ENCODE data around the gene SYT8.
A peak's percentile ranks its signal among the peaks of the same experiment; 100 is the strongest.

The SYT8 gene

DNA sequence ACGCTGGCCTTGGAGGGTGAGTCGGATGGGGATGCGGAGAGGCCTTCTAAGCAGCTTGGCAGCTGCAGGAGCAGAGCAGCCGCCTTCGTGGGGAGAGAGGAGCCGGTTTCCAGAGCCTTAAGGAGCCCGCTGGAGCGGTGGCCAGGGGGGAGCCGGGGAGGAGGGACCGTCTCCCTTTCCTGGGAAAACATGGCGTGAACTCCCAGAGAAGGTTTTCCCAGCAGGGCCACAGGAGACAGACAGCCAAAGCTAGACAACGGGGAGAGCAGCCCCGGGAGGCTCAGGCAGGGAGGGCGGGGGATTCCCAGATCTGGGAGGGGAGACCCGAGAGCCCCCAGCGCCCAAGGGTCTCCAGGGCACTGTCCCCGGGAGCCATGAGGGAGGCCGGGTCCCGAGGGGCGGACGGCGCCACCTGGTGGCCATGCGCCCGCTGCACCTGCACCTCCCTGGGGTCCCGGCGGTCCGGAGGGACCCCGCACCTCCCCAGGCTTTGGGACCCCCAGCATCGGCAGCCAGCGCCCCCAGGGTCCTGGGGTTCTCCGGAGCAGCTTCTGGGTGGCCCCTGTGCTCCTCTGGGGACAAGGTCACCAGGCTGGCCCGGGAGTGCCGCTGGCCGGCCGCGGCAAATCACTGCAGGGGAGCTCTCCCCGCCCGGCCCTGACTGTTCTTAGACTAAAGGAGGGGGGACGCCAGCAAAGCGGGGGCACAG lies 2.4 kb upstream of the SYT8 start:
- Mint-ChIP-seq H3K27me3 (ENCODE audit: low read depth) (peaks cover 6% of the 10 kb centered on the region), H3K36me3 (ENCODE audit: low read depth) (no peaks in the 10 kb centered on the region), H3K9me3 (no peaks in the 10 kb centered on the region), H3K27ac (peak overlapping the region in 2 of 3 experiments; percentile 68 to 86), H3K4me3 (peak overlapping the region in 2 of 3 experiments; percentile 23 to 49), H3K4me1 (peaks cover 38% of the 10 kb centered on the region)
- TF ChIP-seq, protein P1, sequence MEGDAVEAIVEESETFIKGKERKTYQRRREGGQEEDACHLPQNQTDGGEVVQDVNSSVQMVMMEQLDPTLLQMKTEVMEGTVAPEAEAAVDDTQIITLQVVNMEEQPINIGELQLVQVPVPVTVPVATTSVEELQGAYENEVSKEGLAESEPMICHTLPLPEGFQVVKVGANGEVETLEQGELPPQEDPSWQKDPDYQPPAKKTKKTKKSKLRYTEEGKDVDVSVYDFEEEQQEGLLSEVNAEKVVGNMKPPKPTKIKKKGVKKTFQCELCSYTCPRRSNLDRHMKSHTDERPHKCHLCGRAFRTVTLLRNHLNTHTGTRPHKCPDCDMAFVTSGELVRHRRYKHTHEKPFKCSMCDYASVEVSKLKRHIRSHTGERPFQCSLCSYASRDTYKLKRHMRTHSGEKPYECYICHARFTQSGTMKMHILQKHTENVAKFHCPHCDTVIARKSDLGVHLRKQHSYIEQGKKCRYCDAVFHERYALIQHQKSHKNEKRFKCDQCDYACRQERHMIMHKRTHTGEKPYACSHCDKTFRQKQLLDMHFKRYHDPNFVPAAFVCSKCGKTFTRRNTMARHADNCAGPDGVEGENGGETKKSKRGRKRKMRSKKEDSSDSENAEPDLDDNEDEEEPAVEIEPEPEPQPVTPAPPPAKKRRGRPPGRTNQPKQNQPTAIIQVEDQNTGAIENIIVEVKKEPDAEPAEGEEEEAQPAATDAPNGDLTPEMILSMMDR (IDR thresholded peaks at IDR 0.05; ENCODE audit: unreplicated experiment in 3 of 3): peak; percentile 97 to 100 (median 98)

DNA sequence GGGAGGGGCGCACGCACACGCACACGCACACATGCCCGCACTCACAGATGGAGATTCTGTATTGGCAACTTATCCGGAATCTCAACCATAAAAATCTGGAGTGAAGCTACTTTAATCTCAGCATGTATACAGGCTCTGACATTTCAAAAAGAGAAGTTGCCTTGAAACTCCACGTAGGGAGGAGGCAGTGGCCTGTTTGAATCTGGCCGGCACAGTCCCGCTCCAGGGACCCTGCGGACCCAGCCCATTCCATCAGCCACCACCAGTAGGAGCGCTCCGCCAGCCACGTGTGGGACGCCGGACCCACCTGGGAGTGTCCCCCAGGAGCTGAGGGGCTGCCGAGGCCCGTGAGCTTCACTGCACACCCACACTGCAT lies 1.9 kb upstream of the SYT8 start:
- Mint-ChIP-seq H3K36me3 (ENCODE audit: low read depth) (no peaks in the 10 kb centered on the region), H3K27me3 (ENCODE audit: low read depth) (peaks cover 4% of the 10 kb centered on the region), H3K4me3 (peak overlapping the region in 1 of 3 experiments; percentile 49), H3K4me1 (peaks cover 33% of the 10 kb centered on the region), H3K9me3 (no peaks in the 10 kb centered on the region), H3K27ac (peak overlapping the region in 2 of 3 experiments; percentile 68 to 86)
- TF ChIP-seq, protein P1 (IDR thresholded peaks at IDR 0.05; ENCODE audit: unreplicated experiment in 3 of 3): no peak

DNA sequence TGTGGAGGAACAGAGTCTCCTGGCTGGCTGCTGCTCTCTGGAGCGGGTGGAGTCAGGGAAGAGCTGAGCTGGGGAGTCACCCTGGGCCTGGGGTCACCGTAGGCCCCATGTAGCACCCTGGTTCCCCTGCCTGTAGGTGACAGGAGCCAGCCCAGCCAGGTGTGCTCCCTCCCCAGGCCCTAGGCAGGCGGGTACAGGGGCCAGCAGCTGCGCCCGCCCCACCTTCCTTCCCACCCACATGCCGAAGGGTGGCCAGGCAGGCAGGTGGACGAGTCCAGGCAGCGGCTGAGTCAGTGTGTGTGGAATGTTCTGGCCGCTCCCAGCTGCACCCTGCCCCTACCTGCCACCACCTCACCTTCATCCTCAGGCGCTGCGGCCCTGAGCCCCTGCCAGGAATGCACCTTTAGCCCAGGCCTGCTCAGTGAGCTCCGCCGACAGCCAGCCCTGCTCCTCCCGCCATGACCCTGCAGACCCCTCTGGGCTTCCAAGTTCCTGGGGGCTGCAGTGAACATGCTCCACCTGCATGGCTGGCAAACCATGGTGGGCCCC lies 654 bp upstream of the SYT8 start:
- Mint-ChIP-seq H3K27ac (peak overlapping the region in 2 of 3 experiments; percentile 28 to 86), H3K36me3 (ENCODE audit: low read depth) (no peaks in the 10 kb centered on the region), H3K4me3 (no peak overlapping the region), H3K27me3 (ENCODE audit: low read depth) (peaks cover 4% of the 10 kb centered on the region), H3K9me3 (no peaks in the 10 kb centered on the region), H3K4me1 (peaks cover 26% of the 10 kb centered on the region)
- TF ChIP-seq, protein P1 (IDR thresholded peaks at IDR 0.05; ENCODE audit: unreplicated experiment in 3 of 3): no peak

DNA sequence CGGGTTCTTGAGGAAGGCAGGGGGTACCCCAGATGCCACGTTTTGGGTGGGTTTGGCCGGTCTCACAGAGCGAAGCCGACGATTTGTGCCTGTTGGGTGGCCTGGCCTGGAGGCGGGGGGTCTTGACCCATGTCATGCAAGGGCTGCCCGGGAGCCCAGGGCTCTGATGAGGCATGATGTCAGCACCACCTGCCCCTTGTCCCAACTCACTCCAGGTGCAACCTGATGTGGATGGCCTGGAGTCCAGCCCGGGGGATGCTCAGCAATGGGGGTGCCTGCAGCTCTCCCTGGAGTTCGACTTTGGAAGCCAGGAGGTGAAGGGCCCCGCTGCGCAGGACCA lies 851 bp downstream of the SYT8 start:
- Mint-ChIP-seq H3K9me3 (no peaks in the 10 kb centered on the region), H3K4me3 (no peak overlapping the region), H3K27ac (no peak overlapping the region), H3K27me3 (ENCODE audit: low read depth) (peaks cover 4% of the 10 kb centered on the region), H3K36me3 (ENCODE audit: low read depth) (no peaks in the 10 kb centered on the region), H3K4me1 (peaks cover 21% of the 10 kb centered on the region)
- TF ChIP-seq, protein P1 (IDR thresholded peaks at IDR 0.05; ENCODE audit: unreplicated experiment in 3 of 3): no peak

DNA sequence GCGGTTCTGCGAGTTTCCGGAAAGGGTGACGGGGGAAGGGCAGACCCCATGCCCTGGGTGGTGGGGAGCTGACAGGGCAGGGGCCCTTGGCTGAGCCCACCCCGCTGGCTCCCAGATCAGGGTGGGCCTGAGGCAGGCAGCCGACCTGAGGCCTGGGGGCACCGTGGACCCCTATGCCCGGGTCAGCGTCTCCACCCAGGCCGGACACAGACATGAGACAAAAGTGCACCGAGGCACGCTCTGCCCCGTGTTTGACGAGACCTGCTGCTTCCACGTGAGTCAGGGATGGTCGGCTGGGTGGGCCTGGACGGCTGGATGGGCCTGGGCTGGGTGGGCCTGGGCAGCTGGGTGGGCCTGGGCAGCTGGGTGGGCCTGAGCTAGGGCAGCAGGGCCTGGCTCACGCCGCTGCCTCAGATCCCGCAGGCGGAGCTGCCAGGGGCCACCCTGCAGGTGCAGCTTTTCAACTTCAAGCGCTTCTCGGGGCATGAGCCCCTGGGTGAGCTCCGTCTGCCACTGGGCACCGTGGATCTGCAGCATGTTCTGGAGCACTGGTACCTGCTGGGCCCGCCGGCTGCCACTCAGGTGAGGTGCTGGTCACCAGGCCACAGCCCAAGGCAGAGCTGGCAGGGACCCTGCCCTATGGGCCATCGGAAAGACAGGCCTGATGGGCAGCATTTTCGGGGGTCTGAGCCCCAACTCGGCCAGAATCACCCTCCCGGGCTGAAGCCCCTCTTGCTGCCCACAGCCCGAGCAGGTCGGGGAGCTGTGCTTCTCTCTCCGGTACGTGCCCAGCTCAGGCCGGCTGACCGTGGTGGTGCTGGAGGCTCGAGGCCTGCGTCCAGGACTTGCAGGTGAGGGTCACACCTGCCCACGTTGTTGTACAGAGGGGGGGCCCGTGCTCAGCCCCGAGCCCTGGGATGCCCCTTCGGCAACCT lies 1.5 kb downstream of the SYT8 start:
- Mint-ChIP-seq H3K36me3 (ENCODE audit: low read depth) (no peaks in the 10 kb centered on the region), H3K4me1 (peaks cover 17% of the 10 kb centered on the region), H3K27ac (no peak overlapping the region), H3K4me3 (no peak overlapping the region), H3K27me3 (ENCODE audit: low read depth) (peaks cover 4% of the 10 kb centered on the region), H3K9me3 (no peaks in the 10 kb centered on the region)
- TF ChIP-seq, protein P1 (IDR thresholded peaks at IDR 0.05; ENCODE audit: unreplicated experiment in 3 of 3): no peak
